Measurements from ENCODE around the gene TUBB3.
"Not testable (repeated sequence)": the region's sequence is repeated elsewhere in the genome, so short reads cannot be mapped to it uniquely, and the experiment has no call there.

TUBB3 gene

GRCh38 chr16:89968074-89968473, 44.9 kb downstream of the TUBB3 start:
- not testable (repeated sequence) for DNase-seq

- no peak for DNase-seq
Observed at GRCh38 chr16:89969741-89970410, 46.7 kb downstream of the TUBB3 start.

GRCh38 chr16:89971495-89972243, 48.5 kb downstream of the TUBB3 start:
- DNase-seq: no peak

- DNase-seq: peak; percentile 58
Observed at GRCh38 chr16:89972244-89973234, 49.4 kb downstream of the TUBB3 start.

- no peak for DNase-seq
Observed at GRCh38 chr16:89973235-89973634, 50.1 kb downstream of the TUBB3 start.

- DNase-seq: no peak
Observed at GRCh38 chr16:89973654-89974335, 50.7 kb downstream of the TUBB3 start.

- DNase-seq: no peak
Observed at GRCh38 chr16:89974870-89975269, 51.7 kb downstream of the TUBB3 start.

- DNase-seq: no peak
Observed at GRCh38 chr16:89981414-89981813, 58.3 kb downstream of the TUBB3 start.

GRCh38 chr16:89982318-89982717, 59.2 kb downstream of the TUBB3 start:
- DNase-seq: no peak

- no peak for DNase-seq
Observed at GRCh38 chr16:89983536-89983935, 60.4 kb downstream of the TUBB3 start.

GRCh38 chr16:89984216-89984615, 61.1 kb downstream of the TUBB3 start:
- DNase-seq: no peak

GRCh38 chr16:89985219-89985618, 62.1 kb downstream of the TUBB3 start:
- no peak for DNase-seq
